Activated B cell treated with CpG ODN at 0.5 μM for 24 hours (primary cell): Measurements from ENCODE around the gene SLC1A6. TPM values are rescaled to one million over a fixed set of nuclear protein-coding genes. Genes with fewer than 3 reads are reported as not detected.

ENCODE experiments used
- ATAC-seq: fragments of 200-7000 bp; cut with Tn5 transposase; one replicate; pipeline ENCODE4 v1.10.0; 2021; ENCODE audit warnings: low read depth, mild to moderate bottlenecking, moderate library complexity
- CTCF ChIA-PET: fragments of 350-600 bp; sonication (Branson Sonifier 250); formaldehyde crosslinking; loops from one replicate; lab custom pipeline; 2021; ENCODE audit warnings: antibody characterized with exemption; lab: Charles Lee
- POLR2A ChIA-PET: fragments of 350-600 bp; sonication (Branson Sonifier 250); formaldehyde crosslinking; loops from one replicate; lab custom pipeline; 2021; ENCODE audit warnings: antibody characterized with exemption; lab: Charles Lee
- DNase-seq: peaks from one replicate; pipeline ENCODE4 v3.0.0; 2022
- H3K27ac Mint-ChIP-seq: one replicate; pipeline ENCODE4 v1.8.0; 2020; ENCODE audit warnings: mixed read lengths
- H3K27me3 Mint-ChIP-seq: one replicate; pipeline ENCODE4 v1.8.0; 2021; ENCODE audit warnings: mixed read lengths
- H3K36me3 Mint-ChIP-seq: one replicate; pipeline ENCODE4 v1.8.0; 2021; ENCODE audit warnings: low read depth, mixed read lengths
- H3K4me1 Mint-ChIP-seq: one replicate; pipeline ENCODE4 v1.8.0; 2021; ENCODE audit warnings: mixed read lengths
- H3K4me3 Mint-ChIP-seq: one replicate; pipeline ENCODE4 v1.8.0; 2020; ENCODE audit warnings: mild to moderate bottlenecking, mixed read lengths
- H3K9me3 Mint-ChIP-seq: one replicate; pipeline ENCODE4 v1.8.0; 2020; ENCODE audit warnings: mixed read lengths
- intact Hi-C: fragments of 100-400 bp; cut with micrococcal nuclease; formaldehyde crosslinking; loops from one replicate; pipeline ENCODE4 v1.15.1; 2024
- total RNA-seq: library from RNA; stranded (reverse); gene quantifications from 2 replicates; pipeline ENCODE4 v1.2.3, GENCODE V29; 2022
- TF ChIP-seq, protein P1 (sequence below): fragments of 200-600 bp; IDR thresholded peaks from one replicate; pipeline ENCODE4 v1.8.0; 2022; ENCODE audit warnings: antibody characterized with exemption, mild to moderate bottlenecking

SLC1A6 gene
- total RNA-seq, 1 donor from 2014 or later, result not detected

- POLR2A ChIA-PET, result no interaction called here
- ATAC-seq (no peak), DNase-seq (no peak)
- H3K27me3 Mint-ChIP-seq, result peaks cover 37% of the 10 kb centered on the region
- intact Hi-C loops, result no loop called here
- no peaks in the 10 kb centered on the region for H3K9me3 Mint-ChIP-seq
- no peak overlapping the region for H3K4me3 Mint-ChIP-seq
- H3K27ac Mint-ChIP-seq, result no peak overlapping the region
- TF ChIP-seq, protein P1, sequence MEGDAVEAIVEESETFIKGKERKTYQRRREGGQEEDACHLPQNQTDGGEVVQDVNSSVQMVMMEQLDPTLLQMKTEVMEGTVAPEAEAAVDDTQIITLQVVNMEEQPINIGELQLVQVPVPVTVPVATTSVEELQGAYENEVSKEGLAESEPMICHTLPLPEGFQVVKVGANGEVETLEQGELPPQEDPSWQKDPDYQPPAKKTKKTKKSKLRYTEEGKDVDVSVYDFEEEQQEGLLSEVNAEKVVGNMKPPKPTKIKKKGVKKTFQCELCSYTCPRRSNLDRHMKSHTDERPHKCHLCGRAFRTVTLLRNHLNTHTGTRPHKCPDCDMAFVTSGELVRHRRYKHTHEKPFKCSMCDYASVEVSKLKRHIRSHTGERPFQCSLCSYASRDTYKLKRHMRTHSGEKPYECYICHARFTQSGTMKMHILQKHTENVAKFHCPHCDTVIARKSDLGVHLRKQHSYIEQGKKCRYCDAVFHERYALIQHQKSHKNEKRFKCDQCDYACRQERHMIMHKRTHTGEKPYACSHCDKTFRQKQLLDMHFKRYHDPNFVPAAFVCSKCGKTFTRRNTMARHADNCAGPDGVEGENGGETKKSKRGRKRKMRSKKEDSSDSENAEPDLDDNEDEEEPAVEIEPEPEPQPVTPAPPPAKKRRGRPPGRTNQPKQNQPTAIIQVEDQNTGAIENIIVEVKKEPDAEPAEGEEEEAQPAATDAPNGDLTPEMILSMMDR, result no peak
- no peaks in the 10 kb centered on the region for H3K36me3 Mint-ChIP-seq
- CTCF ChIA-PET, result no interaction called here
- H3K4me1 Mint-ChIP-seq, result peaks cover 2% of the 10 kb centered on the region
Observed at GRCh38 chr19:14974488-14974887, 5.2 kb downstream of the SLC1A6 start.

GRCh38 chr19:14972676-14973075, 7.0 kb downstream of the SLC1A6 start:
- ChIA-PET POLR2A (no interaction called here), CTCF (no interaction called here)
- ATAC-seq (no peak), DNase-seq (no peak)
- H3K9me3 Mint-ChIP-seq, result no peaks in the 10 kb centered on the region
- no peaks in the 10 kb centered on the region for H3K4me1 Mint-ChIP-seq
- H3K27me3 Mint-ChIP-seq, result peaks cover 25% of the 10 kb centered on the region
- TF ChIP-seq, protein P1, result no peak
- no peak overlapping the region for H3K4me3 Mint-ChIP-seq
- intact Hi-C loops, result no loop called here
- H3K27ac Mint-ChIP-seq, result no peak overlapping the region
- H3K36me3 Mint-ChIP-seq, result no peaks in the 10 kb centered on the region

DNA sequence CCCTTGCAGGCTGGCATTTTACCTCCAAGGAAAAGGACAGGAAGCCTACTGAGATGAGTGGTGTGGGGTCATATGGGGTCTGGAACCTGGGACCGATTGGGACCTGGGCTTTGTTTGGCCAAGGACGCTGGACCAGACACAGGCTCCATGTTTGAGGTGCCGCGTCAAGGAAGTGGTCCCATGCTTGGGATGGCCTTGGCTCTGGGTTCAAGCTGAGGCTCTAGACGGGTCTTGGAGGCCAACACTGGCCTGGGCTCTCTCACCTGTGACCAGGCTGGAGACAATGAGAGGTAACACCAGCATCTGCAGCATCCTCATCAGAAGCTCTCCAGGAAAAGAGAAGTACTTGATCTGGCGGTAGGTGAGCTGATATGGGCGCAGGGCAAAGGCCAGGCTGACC, 8.2 kb downstream of the SLC1A6 start:
- Mint-ChIP-seq H3K27me3 (peaks cover 18% of the 10 kb centered on the region), H3K4me1 (no peaks in the 10 kb centered on the region), H3K4me3 (no peak overlapping the region), H3K27ac (no peak overlapping the region), H3K9me3 (no peaks in the 10 kb centered on the region), H3K36me3 (no peaks in the 10 kb centered on the region)
- TF ChIP-seq, protein P1, result no peak
- intact Hi-C loops, result no loop called here
- DNase-seq (no peak), ATAC-seq (no peak)
- POLR2A ChIA-PET, result no interaction called here
- CTCF ChIA-PET, result no interaction called here

DNA sequence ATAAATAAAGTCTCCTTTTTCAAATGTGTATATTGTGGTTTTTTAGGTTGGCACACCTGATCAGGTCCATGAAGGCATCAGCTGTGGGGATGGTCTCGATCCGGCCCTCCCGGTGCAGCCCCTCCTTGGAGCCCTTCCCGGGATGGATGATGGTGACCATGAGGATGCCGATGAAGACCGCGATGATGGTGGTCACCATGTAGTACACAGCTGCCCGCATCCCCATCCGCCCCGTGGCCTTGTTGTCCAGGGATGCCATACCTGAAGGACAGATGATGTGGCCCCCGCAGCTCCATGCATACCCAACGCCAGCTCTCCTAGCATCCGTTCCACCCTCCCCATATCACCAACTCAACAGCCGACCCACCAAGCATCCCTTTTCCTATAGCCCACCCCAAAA, 11.4 kb downstream of the SLC1A6 start:
- TF ChIP-seq, protein P1, result no peak
- no peak for ATAC-seq
- intact Hi-C loops, result no loop called here
- ChIA-PET CTCF (no interaction called here), POLR2A (no interaction called here)
- no peaks in the 10 kb centered on the region for H3K36me3 Mint-ChIP-seq
- no peak overlapping the region for H3K4me3 Mint-ChIP-seq
- H3K27me3 Mint-ChIP-seq, result peaks cover 4% of the 10 kb centered on the region
- DNase-seq, result no peak
- H3K4me1 Mint-ChIP-seq, result no peaks in the 10 kb centered on the region
- H3K27ac Mint-ChIP-seq, result no peak overlapping the region
- H3K9me3 Mint-ChIP-seq, result no peaks in the 10 kb centered on the region

GRCh38 chr19:14961956-14962685, 17.5 kb downstream of the SLC1A6 start:
- intact Hi-C loops, result no loop called here
- H3K27ac Mint-ChIP-seq, result no peak overlapping the region
- no peak overlapping the region for H3K4me3 Mint-ChIP-seq
- DNase-seq, result no peak
- H3K36me3 Mint-ChIP-seq, result no peaks in the 10 kb centered on the region
- TF ChIP-seq, protein P1, result no peak
- POLR2A ChIA-PET, result no interaction called here
- CTCF ChIA-PET, result no interaction called here
- peaks cover 9% of the 10 kb centered on the region for H3K9me3 Mint-ChIP-seq
- peaks cover 6% of the 10 kb centered on the region for H3K27me3 Mint-ChIP-seq
- no peaks in the 10 kb centered on the region for H3K4me1 Mint-ChIP-seq
- ATAC-seq, result no peak
